Nephron (organoid): Measurements from ENCODE around the gene FANCE.

Experiments used
- H3K27ac Mint-ChIP-seq, 3 experiments: 2 replicates each; pipeline ENCODE4 v1.8.0; 2020; ENCODE audit warnings: mixed read lengths in 3 of 3, mild to moderate bottlenecking in 2 of 3, moderate library complexity in 1 of 3
- H3K27me3 Mint-ChIP-seq: 2 replicates; pipeline ENCODE4 v1.8.0; 2021; ENCODE audit warnings: low read depth, mild to moderate bottlenecking, moderate library complexity, mixed read lengths
- H3K36me3 Mint-ChIP-seq: 2 replicates; pipeline ENCODE4 v1.8.0; 2020; ENCODE audit warnings: low read depth, mixed read lengths
- H3K4me1 Mint-ChIP-seq: 2 replicates; pipeline ENCODE4 v1.8.0; 2020; ENCODE audit warnings: mixed read lengths
- H3K4me3 Mint-ChIP-seq, 3 experiments: 2 replicates each; pipeline ENCODE4 v1.8.0; 2020; ENCODE audit warnings: mild to moderate bottlenecking in 3 of 3, mixed read lengths in 3 of 3, moderate library complexity in 2 of 3
- H3K9me3 Mint-ChIP-seq: 2 replicates; pipeline ENCODE4 v1.8.0; 2020; ENCODE audit warnings: mixed read lengths
- CTCF ChIP-seq, 3 experiments: fragments of 200-600 bp; sonication (generic); IDR thresholded peaks; one replicate each; pipeline ENCODE4 v1.5.0; 2021; ENCODE audit warnings: antibody characterized with exemption in 3 of 3; ENCODE audit not compliant: unreplicated experiment in 3 of 3

The FANCE gene

GRCh38 chr6:35453236-35453635, 1.1 kb downstream of the FANCE start:
- Mint-ChIP-seq H3K36me3 (peaks cover 16% of the 10 kb centered on the region), H3K27ac (peak overlapping the region; percentile 54 to 81 (median 67)), H3K4me3 (peak overlapping the region; percentile 80 to 91 (median 84)), H3K4me1 (peaks cover 43% of the 10 kb centered on the region), H3K9me3 (no peaks in the 10 kb centered on the region), H3K27me3 (peaks cover 4% of the 10 kb centered on the region)
- no peak for TF ChIP-seq CTCF (IDR thresholded peaks at IDR 0.05; ENCODE audit: unreplicated experiment in 3 of 3)

- no peaks in the 10 kb centered on the region for H3K9me3 Mint-ChIP-seq
- H3K27ac Mint-ChIP-seq = peak overlapping the region; percentile 32 to 68 (median 53)
- peaks cover 23% of the 10 kb centered on the region for H3K36me3 Mint-ChIP-seq
These were observed 2.4 kb downstream of the FANCE start for GRCh38 chr6:35454391-35455110.

GRCh38 chr6:35457907-35458306, 5.8 kb downstream of the FANCE start:
- Mint-ChIP-seq H3K27ac (no peak overlapping the region), H3K4me3 (no peak overlapping the region), H3K4me1 (peaks cover 40% of the 10 kb centered on the region), H3K9me3 (no peaks in the 10 kb centered on the region), H3K36me3 (peaks cover 38% of the 10 kb centered on the region), H3K27me3 (no peaks in the 10 kb centered on the region)
- TF ChIP-seq CTCF (IDR thresholded peaks at IDR 0.05; ENCODE audit: unreplicated experiment in 3 of 3) = no peak

More at GRCh38 chr6:35454391-35455110, 2.4 kb downstream of the FANCE start:
- Mint-ChIP-seq H3K4me1 (peaks cover 47% of the 10 kb centered on the region), H3K27me3 (peaks cover 4% of the 10 kb centered on the region), H3K4me3 (peak overlapping the region; percentile 80 to 91 (median 84))
- no peak for TF ChIP-seq CTCF (IDR thresholded peaks at IDR 0.05; ENCODE audit: unreplicated experiment in 3 of 3)

- Mint-ChIP-seq H3K27me3 (no peaks in the 10 kb centered on the region), H3K27ac (no peak overlapping the region), H3K4me1 (peaks cover 15% of the 10 kb centered on the region), H3K9me3 (no peaks in the 10 kb centered on the region), H3K36me3 (peaks cover 41% of the 10 kb centered on the region), H3K4me3 (no peak overlapping the region)
- TF ChIP-seq CTCF (IDR thresholded peaks at IDR 0.05; ENCODE audit: unreplicated experiment in 3 of 3) = no peak
These were observed 9.1 kb downstream of the FANCE start for GRCh38 chr6:35461270-35461669.

- no peak for TF ChIP-seq CTCF (IDR thresholded peaks at IDR 0.05; ENCODE audit: unreplicated experiment in 3 of 3)
- Mint-ChIP-seq H3K9me3 (no peaks in the 10 kb centered on the region), H3K4me1 (peaks cover 15% of the 10 kb centered on the region), H3K27ac (no peak overlapping the region), H3K27me3 (no peaks in the 10 kb centered on the region), H3K4me3 (no peak overlapping the region), H3K36me3 (peaks cover 42% of the 10 kb centered on the region)
These were observed 11.2 kb downstream of the FANCE start for GRCh38 chr6:35463292-35463691.

GRCh38 chr6:35465646-35466045, 13.5 kb downstream of the FANCE start:
- no peaks in the 10 kb centered on the region for H3K27me3 Mint-ChIP-seq
- peaks cover 22% of the 10 kb centered on the region for H3K4me1 Mint-ChIP-seq
- no peak overlapping the region for H3K27ac Mint-ChIP-seq
- peaks cover 43% of the 10 kb centered on the region for H3K36me3 Mint-ChIP-seq
- no peaks in the 10 kb centered on the region for H3K9me3 Mint-ChIP-seq
- H3K4me3 Mint-ChIP-seq = peak overlapping the region in 2 of 3 experiments; percentile 19 to 42
- no peak for TF ChIP-seq CTCF (IDR thresholded peaks at IDR 0.05; ENCODE audit: unreplicated experiment in 3 of 3)
